HUES48 (cell line): ENCODE data around the gene SEC24D.
A peak's percentile ranks its signal among the peaks of the same experiment; 100 is the strongest.

Experiments used
- H3K27ac ChIP-seq: one replicate; pipeline ENCODE4 v1.7.0; 2013; ENCODE audit warnings: low read depth, low read length, inconsistent platforms
- H3K27me3 ChIP-seq: 2 replicates; pipeline ENCODE4 v1.6.1; 2013; ENCODE audit warnings: mild to moderate bottlenecking, low read length; ENCODE audit not compliant: control insufficient read depth, insufficient read depth
- H3K36me3 ChIP-seq: 2 replicates; pipeline ENCODE4 v1.6.1; 2013; ENCODE audit warnings: low read length; ENCODE audit not compliant: control insufficient read depth, insufficient read depth
- H3K4me1 ChIP-seq: 2 replicates; pipeline ENCODE4 v1.6.1; 2013; ENCODE audit warnings: mild to moderate bottlenecking, low read length; ENCODE audit not compliant: control insufficient read depth, insufficient read depth
- H3K4me3 ChIP-seq: 2 replicates; pipeline ENCODE4 v1.5.1; 2013; ENCODE audit warnings: mild to moderate bottlenecking, low read depth, low read length
- H3K9ac ChIP-seq: 2 replicates; pipeline ENCODE4 v1.6.1; 2013; ENCODE audit warnings: mild to moderate bottlenecking, low read depth, low read length, moderate library complexity
- H3K9me3 ChIP-seq: 2 replicates; pipeline ENCODE4 v1.6.1; 2013; ENCODE audit warnings: low read length; ENCODE audit not compliant: control insufficient read depth, insufficient read depth

The SEC24D gene

GRCh38 chr4:118826723-118827444, 9.0 kb downstream of the SEC24D start:
- H3K4me3 ChIP-seq = peak overlapping the region; percentile 23; the same call in 1 of the 2 replicates
- peaks cover 53% of the 10 kb centered on the region for H3K36me3 ChIP-seq
- H3K4me1 ChIP-seq = peaks cover 27% of the 10 kb centered on the region
- no peaks in the 10 kb centered on the region for H3K27me3 ChIP-seq
- H3K9me3 ChIP-seq = no peaks in the 10 kb centered on the region
- peak overlapping the region; percentile 21 for H3K27ac ChIP-seq
- H3K9ac ChIP-seq = peak overlapping the region; percentile 17; the same call in 1 of the 2 replicates

- no peaks in the 10 kb centered on the region for H3K27me3 ChIP-seq
- H3K4me1 ChIP-seq = peaks cover 27% of the 10 kb centered on the region
Observed at GRCh38 chr4:118825799-118826198, 10.1 kb downstream of the SEC24D start.

GRCh38 chr4:118824141-118824540, 11.8 kb downstream of the SEC24D start:
- peaks cover 27% of the 10 kb centered on the region for H3K4me1 ChIP-seq
- no peak overlapping the region for H3K27ac ChIP-seq
- no peaks in the 10 kb centered on the region for H3K9me3 ChIP-seq
- no peak overlapping the region for H3K4me3 ChIP-seq
- peaks cover 42% of the 10 kb centered on the region for H3K36me3 ChIP-seq
- no peaks in the 10 kb centered on the region for H3K27me3 ChIP-seq
- no peak overlapping the region for H3K9ac ChIP-seq

More at GRCh38 chr4:118825799-118826198, 10.1 kb downstream of the SEC24D start:
- H3K9me3 ChIP-seq = no peaks in the 10 kb centered on the region
- peaks cover 50% of the 10 kb centered on the region for H3K36me3 ChIP-seq
- no peak overlapping the region for H3K9ac ChIP-seq
- H3K27ac ChIP-seq = no peak overlapping the region
- H3K4me3 ChIP-seq = no peak overlapping the region

- Histone ChIP-seq H3K27me3 (no peaks in the 10 kb centered on the region), H3K4me1 (peaks cover 25% of the 10 kb centered on the region), H3K36me3 (peaks cover 36% of the 10 kb centered on the region), H3K4me3 (no peak overlapping the region), H3K9ac (no peak overlapping the region), H3K27ac (no peak overlapping the region), H3K9me3 (no peaks in the 10 kb centered on the region)
Observed at GRCh38 chr4:118823471-118823870, 12.5 kb downstream of the SEC24D start.

- Histone ChIP-seq H3K4me3 (no peak overlapping the region), H3K36me3 (peaks cover 41% of the 10 kb centered on the region), H3K4me1 (peaks cover 11% of the 10 kb centered on the region), H3K27me3 (no peaks in the 10 kb centered on the region), H3K9me3 (no peaks in the 10 kb centered on the region), H3K9ac (no peak overlapping the region), H3K27ac (no peak overlapping the region)
Observed at GRCh38 chr4:118821590-118822293, 14.2 kb downstream of the SEC24D start.

- H3K27me3 ChIP-seq = no peaks in the 10 kb centered on the region
- H3K9ac ChIP-seq = no peak overlapping the region
- no peak overlapping the region for H3K4me3 ChIP-seq
- H3K4me1 ChIP-seq = no peaks in the 10 kb centered on the region
- no peaks in the 10 kb centered on the region for H3K9me3 ChIP-seq
- H3K27ac ChIP-seq = no peak overlapping the region
- peaks cover 57% of the 10 kb centered on the region for H3K36me3 ChIP-seq
Observed at GRCh38 chr4:118817178-118817930, 18.6 kb downstream of the SEC24D start.

GRCh38 chr4:118816538-118817177, 19.3 kb downstream of the SEC24D start:
- no peak overlapping the region for H3K9ac ChIP-seq
- H3K27ac ChIP-seq = no peak overlapping the region

GRCh38 chr4:118814891-118815290, 21.0 kb downstream of the SEC24D start:
- H3K4me1 ChIP-seq = no peaks in the 10 kb centered on the region
- H3K27me3 ChIP-seq = no peaks in the 10 kb centered on the region
- H3K9ac ChIP-seq = no peak overlapping the region
- H3K9me3 ChIP-seq = no peaks in the 10 kb centered on the region
- H3K4me3 ChIP-seq = no peak overlapping the region
- H3K27ac ChIP-seq = no peak overlapping the region
- H3K36me3 ChIP-seq = peaks cover 71% of the 10 kb centered on the region

More at GRCh38 chr4:118816538-118817177, 19.3 kb downstream of the SEC24D start:
- Histone ChIP-seq H3K27me3 (no peaks in the 10 kb centered on the region), H3K4me1 (no peaks in the 10 kb centered on the region), H3K9me3 (no peaks in the 10 kb centered on the region), H3K36me3 (peaks cover 57% of the 10 kb centered on the region), H3K4me3 (no peak overlapping the region)

- H3K4me3 ChIP-seq = no peak overlapping the region
- H3K27me3 ChIP-seq = no peaks in the 10 kb centered on the region
- no peaks in the 10 kb centered on the region for H3K4me1 ChIP-seq
- peaks cover 74% of the 10 kb centered on the region for H3K36me3 ChIP-seq
- H3K27ac ChIP-seq = no peak overlapping the region
- no peaks in the 10 kb centered on the region for H3K9me3 ChIP-seq
- no peak overlapping the region for H3K9ac ChIP-seq
Observed at GRCh38 chr4:118814058-118814457, 21.9 kb downstream of the SEC24D start.

- Histone ChIP-seq H3K4me3 (no peak overlapping the region), H3K27ac (no peak overlapping the region), H3K9me3 (no peaks in the 10 kb centered on the region), H3K4me1 (no peaks in the 10 kb centered on the region), H3K9ac (no peak overlapping the region), H3K36me3 (peaks cover 76% of the 10 kb centered on the region), H3K27me3 (no peaks in the 10 kb centered on the region)
Observed at GRCh38 chr4:118813561-118813960, 22.4 kb downstream of the SEC24D start.
